A673 (cell line): Measurements from ENCODE around the gene KANK4. TPM values are rescaled to one million over a fixed set of nuclear protein-coding genes. Genes with fewer than 3 reads are reported as not detected.

Experiments
- BruUV-seq: library from RNA; stranded (reverse); fragments of 400-500 nt; replicated peaks from 2 replicates; lab custom pipeline; 2021; lab: Mats Ljungman, UMichigan
- CTCF ChIA-PET: fragments of 300-600 bp; sonication (Branson Sonifier 250); formaldehyde crosslinking; loops from one replicate; lab custom pipeline; 2022; ENCODE audit warnings: antibody characterized with exemption; lab: Charles Lee
- POLR2A ChIA-PET: fragments of 300-600 bp; sonication (Branson Sonifier 250); formaldehyde crosslinking; loops from one replicate; lab custom pipeline; 2022; ENCODE audit warnings: antibody characterized with exemption; ENCODE audit not compliant: low non-redundant PET; lab: Charles Lee
- DNase-seq: peaks from one replicate; pipeline ENCODE4 v3.0.0-alpha.2; 2015; ENCODE audit warnings: low spot score
- H3K27ac ChIP-seq: fragments of 200-600 bp; sonication (generic); 2 replicates; pipeline ENCODE4 v1.5.1; 2016; ENCODE audit warnings: mixed run types, low read depth, mild to moderate bottlenecking, mixed read lengths, antibody characterized with exemption, low read length; ENCODE audit not compliant: poor library complexity, severe bottlenecking
- H3K27me3 ChIP-seq: fragments of 200-600 bp; sonication (generic); replicated peaks from 2 replicates; pipeline ENCODE4 v1.6.1; 2017; ENCODE audit warnings: mixed run types, low read depth, mild to moderate bottlenecking, mixed read lengths, antibody characterized with exemption, low read length; ENCODE audit not compliant: insufficient read depth, poor library complexity
- H3K36me3 ChIP-seq: fragments of 200-600 bp; sonication (generic); 2 replicates; pipeline ENCODE4 v1.6.1; 2016; ENCODE audit warnings: mixed run types, mild to moderate bottlenecking, mixed read lengths, antibody characterized with exemption, low read length; ENCODE audit not compliant: insufficient read depth, poor library complexity, severe bottlenecking
- H3K4me1 ChIP-seq: fragments of 200-600 bp; sonication (generic); 2 replicates; pipeline ENCODE4 v1.6.1; 2017; ENCODE audit warnings: mixed run types, mild to moderate bottlenecking, mixed read lengths, antibody characterized with exemption, low read length; ENCODE audit not compliant: insufficient read depth, poor library complexity, severe bottlenecking
- H3K4me3 ChIP-seq: fragments of 200-600 bp; sonication (generic); 2 replicates; pipeline ENCODE4 v1.5.1; 2016; ENCODE audit warnings: low read depth, mixed run types, mild to moderate bottlenecking, mixed read lengths, low read length; ENCODE audit not compliant: poor library complexity, severe bottlenecking
- H3K9me3 ChIP-seq: fragments of 200-600 bp; sonication (generic); 2 replicates; pipeline ENCODE4 v1.6.1; 2016; ENCODE audit warnings: mixed run types, low read depth, mild to moderate bottlenecking, mixed read lengths, antibody characterized with exemption, low read length; ENCODE audit not compliant: poor library complexity, severe bottlenecking
- EZH2 ChIP-seq: fragments of 200-600 bp; sonication (generic); IDR thresholded peaks from 2 replicates; pipeline ENCODE4 v1.6.1; 2017; ENCODE audit warnings: borderline replicate concordance, low read depth, mild to moderate bottlenecking, mixed read lengths, antibody characterized with exemption, low read length; ENCODE audit not compliant: poor library complexity, severe bottlenecking
- intact Hi-C: fragments of 100-400 bp; cut with micrococcal nuclease; formaldehyde crosslinking; loops from one replicate; pipeline ENCODE4 v1.10.0; 2022; ENCODE audit not compliant: unreplicated experiment
- total RNA-seq: library from RNA; stranded (reverse); gene quantifications from 2 replicates; pipeline ENCODE4 v1.2.3, GENCODE V29; 2021
- TF ChIP-seq, protein P1 (sequence below): fragments of 300-800, 200-600 bp; sonication (generic); conservative IDR thresholded peaks from 2 replicates; pipeline ENCODE4 v1.5.1; 2017; ENCODE audit warnings: low read depth, mild to moderate bottlenecking, antibody characterized with exemption, low read length, moderate library complexity, mixed read lengths

The KANK4 gene
- total RNA-seq, 1 experiment from 2014 or later, result 0.24 TPM

GRCh38 chr1:62263814-62264353 is 55.4 kb downstream of the KANK4 start:
- TF ChIP-seq EZH2, result no peak
- TF ChIP-seq, protein P1, sequence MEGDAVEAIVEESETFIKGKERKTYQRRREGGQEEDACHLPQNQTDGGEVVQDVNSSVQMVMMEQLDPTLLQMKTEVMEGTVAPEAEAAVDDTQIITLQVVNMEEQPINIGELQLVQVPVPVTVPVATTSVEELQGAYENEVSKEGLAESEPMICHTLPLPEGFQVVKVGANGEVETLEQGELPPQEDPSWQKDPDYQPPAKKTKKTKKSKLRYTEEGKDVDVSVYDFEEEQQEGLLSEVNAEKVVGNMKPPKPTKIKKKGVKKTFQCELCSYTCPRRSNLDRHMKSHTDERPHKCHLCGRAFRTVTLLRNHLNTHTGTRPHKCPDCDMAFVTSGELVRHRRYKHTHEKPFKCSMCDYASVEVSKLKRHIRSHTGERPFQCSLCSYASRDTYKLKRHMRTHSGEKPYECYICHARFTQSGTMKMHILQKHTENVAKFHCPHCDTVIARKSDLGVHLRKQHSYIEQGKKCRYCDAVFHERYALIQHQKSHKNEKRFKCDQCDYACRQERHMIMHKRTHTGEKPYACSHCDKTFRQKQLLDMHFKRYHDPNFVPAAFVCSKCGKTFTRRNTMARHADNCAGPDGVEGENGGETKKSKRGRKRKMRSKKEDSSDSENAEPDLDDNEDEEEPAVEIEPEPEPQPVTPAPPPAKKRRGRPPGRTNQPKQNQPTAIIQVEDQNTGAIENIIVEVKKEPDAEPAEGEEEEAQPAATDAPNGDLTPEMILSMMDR, result no peak
- no TSS peak for BruUV-seq
- no peak for DNase-seq
- CTCF ChIA-PET, result no interaction called here
- H3K9me3 ChIP-seq, result no peaks in the 10 kb centered on the region
- H3K4me3 ChIP-seq, result no peak overlapping the region
- POLR2A ChIA-PET, result no interaction called here
- H3K27me3 ChIP-seq, result no peaks in the 10 kb centered on the region
- H3K27ac ChIP-seq, result no peak overlapping the region
- no peaks in the 10 kb centered on the region for H3K36me3 ChIP-seq
- intact Hi-C loops, result no loop called here
- H3K4me1 ChIP-seq, result peaks cover 5% of the 10 kb centered on the region

GRCh38 chr1:62263006-62263813 is 56.0 kb downstream of the KANK4 start:
- Histone ChIP-seq H3K27ac (no peak overlapping the region), H3K9me3 (no peaks in the 10 kb centered on the region), H3K36me3 (no peaks in the 10 kb centered on the region), H3K4me3 (no peak overlapping the region), H3K4me1 (peaks cover 5% of the 10 kb centered on the region), H3K27me3 (no peaks in the 10 kb centered on the region)
- DNase-seq, result no peak
- ChIA-PET POLR2A (interaction anchor here (0.6 kb wide), 1 partner anchor 1560 kb away, joined by 5 read pairs; no protein-coding TSS in a partner anchor), CTCF (no interaction called here)
- BruUV-seq, result no TSS peak
- intact Hi-C loops, result no loop called here
- TF ChIP-seq EZH2, result no peak
- TF ChIP-seq, protein P1, result no peak

GRCh38 chr1:62260688-62261087 is 58.5 kb downstream of the KANK4 start:
- POLR2A ChIA-PET, result no interaction called here

More at GRCh38 chr1:62260688-62261087, 58.5 kb downstream of the KANK4 start:
- Histone ChIP-seq H3K27me3 (no peaks in the 10 kb centered on the region), H3K36me3 (no peaks in the 10 kb centered on the region), H3K9me3 (no peaks in the 10 kb centered on the region), H3K4me3 (no peak overlapping the region), H3K4me1 (no peaks in the 10 kb centered on the region), H3K27ac (no peak overlapping the region)
- intact Hi-C loops, result no loop called here
- TF ChIP-seq EZH2, result no peak
- TF ChIP-seq, protein P1, result no peak
- BruUV-seq, result no TSS peak
- DNase-seq, result no peak
- CTCF ChIA-PET, result no interaction called here
